NCI-H748 (cell line): ENCODE results near the gene TSEN54.

Experiments
- DNase-seq: peaks from one replicate; lab custom pipeline; 2025; ENCODE audit not compliant: unreplicated experiment; lab: John Stamatoyannopoulos, UW

The TSEN54 gene

GRCh38 chr17:75542728-75543336 lies 26.5 kb downstream of the TSEN54 start:
- DNase-seq, result no peak

- no peak for DNase-seq
Observed at GRCh38 chr17:75544250-75544649, 27.9 kb downstream of the TSEN54 start.

- DNase-seq, result no peak
Observed at GRCh38 chr17:75546181-75546580, 29.9 kb downstream of the TSEN54 start.

GRCh38 chr17:75547091-75547490 lies 30.8 kb downstream of the TSEN54 start:
- no peak for DNase-seq

- DNase-seq, result no peak
Observed at GRCh38 chr17:75548813-75549212, 32.5 kb downstream of the TSEN54 start.

- peak; percentile 97 for DNase-seq
Observed at GRCh38 chr17:75549246-75550138, 33.2 kb downstream of the TSEN54 start.

GRCh38 chr17:75550139-75550465 lies 33.8 kb downstream of the TSEN54 start:
- DNase-seq, result no peak

GRCh38 chr17:75551266-75551665 lies 34.9 kb downstream of the TSEN54 start:
- no peak for DNase-seq

- DNase-seq, result no peak
Observed at GRCh38 chr17:75552425-75553294, 36.3 kb downstream of the TSEN54 start.

GRCh38 chr17:75553295-75554110 lies 37.2 kb downstream of the TSEN54 start:
- no peak for DNase-seq

GRCh38 chr17:75555679-75556153 lies 39.4 kb downstream of the TSEN54 start:
- no peak for DNase-seq

- DNase-seq, result no peak
Observed at GRCh38 chr17:75557075-75557851, 40.9 kb downstream of the TSEN54 start.

- no peak for DNase-seq
Observed at GRCh38 chr17:75557852-75558665, 41.7 kb downstream of the TSEN54 start.

- DNase-seq, result no peak
Observed at GRCh38 chr17:75558666-75559530, 42.6 kb downstream of the TSEN54 start.

GRCh38 chr17:75559958-75560533 lies 43.7 kb downstream of the TSEN54 start:
- no peak for DNase-seq

- no peak for DNase-seq
Observed at GRCh38 chr17:75561927-75562603, 45.7 kb downstream of the TSEN54 start.

GRCh38 chr17:75563063-75563758 lies 46.9 kb downstream of the TSEN54 start:
- no peak for DNase-seq
